HG02623 (cell line): ENCODE data around the gene INSC.
A peak's percentile ranks its signal among the peaks of the same experiment; 100 is the strongest.
"Not testable (repeated sequence)": the region's sequence is repeated elsewhere in the genome, so short reads cannot be mapped to it uniquely, and the experiment has no call there.

ENCODE experiments used
- ATAC-seq: cut with Tn5 transposase; IDR thresholded peaks from one replicate; pipeline ENCODE4 v1.9.1; 2021; ENCODE audit warnings: moderate library complexity; ENCODE audit not compliant: unreplicated experiment

The INSC gene

GRCh38 chr11:15114501-15115475 is at the start of gene INSC:
Gene INSC (plus strand): TSS chr11:15114923. CDS start chr11:15149175, 34,252 bp downstream.
- ATAC-seq = no peak

GRCh38 chr11:15069751-15070150 is 45.0 kb upstream of the INSC start:
- not testable (repeated sequence) for ATAC-seq

GRCh38 chr11:15071556-15072255 is 43.0 kb upstream of the INSC start:
- no peak for ATAC-seq

GRCh38 chr11:15072551-15073143 is 42.1 kb upstream of the INSC start:
- no peak for ATAC-seq

GRCh38 chr11:15073361-15074205 is 41.1 kb upstream of the INSC start, which contains the start of gene CALCB:
Gene CALCB (plus strand): TSS chr11:15073593. CDS start chr11:15074719, 1,126 bp downstream.
- no peak for ATAC-seq

GRCh38 chr11:15074206-15075161 is 40.2 kb upstream of the INSC start:
- ATAC-seq = peak; percentile 95

- ATAC-seq = no peak
Observed at GRCh38 chr11:15075162-15075526, 39.6 kb upstream of the INSC start.

GRCh38 chr11:15091175-15091574 is 23.5 kb upstream of the INSC start:
- ATAC-seq = no peak

- no peak for ATAC-seq
Observed at GRCh38 chr11:15091625-15092024, 23.1 kb upstream of the INSC start.

- ATAC-seq = peak; percentile 72
Observed at GRCh38 chr11:15093432-15093831, 21.3 kb upstream of the INSC start.

- ATAC-seq = no peak
Observed at GRCh38 chr11:15095736-15096228, 18.9 kb upstream of the INSC start.

- no peak for ATAC-seq
Observed at GRCh38 chr11:15097411-15097810, 17.3 kb upstream of the INSC start.

GRCh38 chr11:15099267-15099666 is 15.5 kb upstream of the INSC start:
- ATAC-seq = no peak

GRCh38 chr11:15101072-15101709 is 13.5 kb upstream of the INSC start:
- peak; percentile 82 for ATAC-seq

GRCh38 chr11:15104166-15104565 is 10.6 kb upstream of the INSC start:
- no peak for ATAC-seq

GRCh38 chr11:15106201-15106965 is 8.3 kb upstream of the INSC start:
- no peak for ATAC-seq

- ATAC-seq = peak; percentile 64
Observed at GRCh38 chr11:15107730-15108515, 6.8 kb upstream of the INSC start.
